Neural cell (in vitro differentiated cells): ENCODE results near the gene ATP11A. TPM values are rescaled to one million over a fixed set of nuclear protein-coding genes. Genes with fewer than 3 reads are reported as not detected.

ENCODE experiments used
- H2AFZ ChIP-seq: fragments of 200-600, 300-800 bp; sonication (generic), shearing (Covaris generic); 2 replicates; pipeline ENCODE4 v1.6.0; 2014; ENCODE audit warnings: low read depth, mild to moderate bottlenecking, antibody characterized with exemption, low read length, moderate library complexity
- H3F3A ChIP-seq: fragments of 200-600 bp; shearing (Covaris generic); 2 replicates; pipeline ENCODE4 v1.6.1; 2016; ENCODE audit warnings: mild to moderate bottlenecking, moderate library complexity, mixed read lengths, antibody characterized with exemption, low read length; ENCODE audit not compliant: insufficient read depth, poor library complexity, severe bottlenecking
- H3K27ac ChIP-seq: fragments of 200-600, 300-800 bp; sonication (generic), shearing (Covaris generic); 2 replicates; pipeline ENCODE4 v1.5.1; 2014; ENCODE audit warnings: mild to moderate bottlenecking, low read length, moderate library complexity
- H3K27me3 ChIP-seq: fragments of 300-800, 200-600 bp; sonication (generic), shearing (Covaris generic); 2 replicates; pipeline ENCODE4 v1.6.0; 2014; ENCODE audit warnings: mild to moderate bottlenecking, low read depth, low read length, moderate library complexity; ENCODE audit not compliant: insufficient read depth
- H3K36me3 ChIP-seq: fragments of 300-800, 200-600 bp; sonication (generic), shearing (Covaris generic); 2 replicates; pipeline ENCODE4 v1.5.1; 2014; ENCODE audit warnings: mild to moderate bottlenecking, antibody characterized with exemption, low read length, moderate library complexity; ENCODE audit not compliant: insufficient read depth
- H3K4me2 ChIP-seq: fragments of 300-800, 200-600 bp; sonication (generic), shearing (Covaris generic); 2 replicates; pipeline ENCODE4 v1.6.0; 2014; ENCODE audit warnings: mild to moderate bottlenecking, low read length
- H3K4me3 ChIP-seq: fragments of 300-800, 200-600 bp; sonication (generic), shearing (Covaris generic); 2 replicates; pipeline ENCODE4 v1.5.1; 2014; ENCODE audit warnings: mild to moderate bottlenecking, low read length, moderate library complexity
- H3K79me2 ChIP-seq: fragments of 200-600 bp; shearing (Covaris generic); replicated peaks from 2 replicates; pipeline ENCODE4 v1.6.0; 2014; ENCODE audit warnings: mild to moderate bottlenecking, low read length, moderate library complexity; ENCODE audit not compliant: insufficient read depth
- H3K9ac ChIP-seq: fragments of 300-800, 200-600 bp; sonication (generic), shearing (Covaris generic); 2 replicates; pipeline ENCODE4 v1.6.1; 2016; ENCODE audit warnings: mild to moderate bottlenecking, low read length, mixed read lengths
- H3K9me2 ChIP-seq: fragments of 200-600 bp; shearing (Covaris generic); 2 replicates; pipeline ENCODE4 v1.6.1; 2016; ENCODE audit warnings: mild to moderate bottlenecking, low read length, mixed read lengths; ENCODE audit not compliant: insufficient read depth
- H3K9me3 ChIP-seq: fragments of 200-600, 300-800 bp; sonication (generic), shearing (Covaris generic); 2 replicates; pipeline ENCODE4 v1.6.1; 2016; ENCODE audit warnings: mild to moderate bottlenecking, mixed run types, low read length, moderate library complexity, mixed read lengths
- H4K20me1 ChIP-seq: fragments of 200-600 bp; shearing (Covaris generic); 2 replicates; pipeline ENCODE4 v1.6.1; 2016; ENCODE audit warnings: mild to moderate bottlenecking, mixed run types; ENCODE audit not compliant: insufficient read depth
- EP300 ChIP-seq: fragments of 450-650 bp; conservative IDR thresholded peaks from 2 replicates; pipeline ENCODE4 v1.6.1; 2014; ENCODE audit warnings: antibody characterized with exemption, mild to moderate bottlenecking, moderate library complexity; ENCODE audit not compliant: poor library complexity, severe bottlenecking
- EZH2 ChIP-seq: fragments of 200-600, 300-800 bp; shearing (Covaris generic), sonication (generic); IDR thresholded peaks from 2 replicates; pipeline ENCODE4 v1.6.1; 2014; ENCODE audit warnings: antibody characterized with exemption, low read length, borderline replicate concordance, mild to moderate bottlenecking; ENCODE audit not compliant: insufficient read depth, poor library complexity, severe bottlenecking
- MXI1 ChIP-seq: fragments of 450-650 bp; conservative IDR thresholded peaks from 2 replicates; pipeline ENCODE4 v1.6.1; 2014; ENCODE audit warnings: antibody characterized with exemption, mild to moderate bottlenecking; ENCODE audit not compliant: poor library complexity, severe bottlenecking
- POLR2AphosphoS5 ChIP-seq: IDR thresholded peaks from 2 replicates; pipeline ENCODE4 v1.6.1; 2012
- RAD21 ChIP-seq: fragments of 450-650 bp; conservative IDR thresholded peaks from 2 replicates; pipeline ENCODE4 v1.6.1; 2014; ENCODE audit warnings: antibody characterized with exemption, mild to moderate bottlenecking, moderate library complexity
- SMC3 ChIP-seq: fragments of 450-650 bp; conservative IDR thresholded peaks from 2 replicates; pipeline ENCODE4 v1.6.1; 2014; ENCODE audit warnings: antibody characterized with exemption, mild to moderate bottlenecking, moderate library complexity; ENCODE audit not compliant: poor library complexity
- TAF1 ChIP-seq: IDR thresholded peaks from 2 replicates; pipeline ENCODE4 v1.6.1; 2012; ENCODE audit warnings: low read depth
- polyA plus RNA-seq: library from polyadenylated mRNA; depleted of rRNA; stranded (reverse); fragments of >200 nt; gene quantifications from 2 replicates; pipeline ENCODE4 v1.2.3, GENCODE V29; 2014
- TF ChIP-seq, protein P1 (sequence below): fragments of 450-650 bp; IDR thresholded peaks from 2 replicates; pipeline ENCODE4 v1.5.1; 2014; ENCODE audit warnings: antibody characterized with exemption, mild to moderate bottlenecking, moderate library complexity; ENCODE audit not compliant: poor library complexity, severe bottlenecking
- TF ChIP-seq, protein P2 (sequence below): IDR thresholded peaks from 2 replicates; pipeline ENCODE4 v1.6.1; 2012; ENCODE audit warnings: borderline replicate concordance

ATP11A gene
- polyA plus RNA-seq, 1 donor from 2014 or later: 3.0 TPM

DNA sequence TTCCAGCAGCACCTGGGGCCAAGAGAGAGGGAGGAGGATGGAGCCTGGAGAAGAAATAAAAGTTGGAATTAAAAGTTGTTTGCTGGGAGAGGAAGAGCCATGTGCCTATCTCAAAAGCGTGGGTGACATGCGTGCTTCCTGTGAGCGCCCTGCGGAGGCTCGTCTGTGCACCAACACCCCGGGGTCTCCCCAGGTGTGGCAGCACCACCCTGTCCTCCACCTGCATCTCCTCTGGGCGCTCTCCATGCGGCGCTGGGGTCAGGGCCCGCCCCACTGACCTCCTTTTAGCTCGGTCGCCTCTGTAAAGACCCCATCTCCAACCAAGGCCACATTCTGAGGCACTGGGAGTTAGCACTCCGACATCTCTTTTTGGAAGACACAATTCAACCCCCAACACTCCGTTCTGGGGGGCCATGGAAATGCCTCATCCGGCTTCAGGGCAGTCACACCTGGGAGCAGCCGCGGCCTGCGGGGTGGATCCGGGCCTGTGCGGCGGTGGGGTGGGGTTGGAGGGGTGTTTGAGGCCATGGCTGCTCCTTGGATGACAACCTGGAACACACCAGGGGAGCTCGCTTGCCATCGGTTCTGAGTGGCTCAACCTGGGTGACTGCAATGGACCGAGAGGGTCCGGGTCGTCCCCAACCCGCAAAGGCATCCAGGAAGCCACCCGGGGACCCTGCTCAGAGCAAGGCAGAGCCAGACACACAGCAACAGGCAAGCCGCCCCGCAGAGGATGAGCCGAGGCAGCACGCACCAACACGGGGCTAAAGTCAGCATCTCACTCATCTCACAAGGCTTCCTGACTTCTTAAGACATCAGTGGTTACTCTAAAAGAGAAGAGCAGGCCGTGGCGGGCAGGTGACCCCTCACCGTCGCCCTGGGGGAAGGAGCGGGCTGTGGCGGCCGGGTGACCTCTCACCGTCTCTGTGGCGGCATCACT, 199.8 kb downstream of the ATP11A start:
- no peak overlapping the region for H2AFZ ChIP-seq
- H3K9me3 ChIP-seq: no peaks in the 10 kb centered on the region
- no peaks in the 10 kb centered on the region for H3K36me3 ChIP-seq
- H3K27me3 ChIP-seq: no peaks in the 10 kb centered on the region
- H3K4me3 ChIP-seq: no peak overlapping the region
- H3K4me2 ChIP-seq: no peak overlapping the region
- H3K9ac ChIP-seq: no peak overlapping the region
- H3K79me2 ChIP-seq: no peaks in the 10 kb centered on the region
- TF ChIP-seq POLR2AphosphoS5 (no peak), SMC3 (no peak), EP300 (no peak)
- TF ChIP-seq, protein P1, sequence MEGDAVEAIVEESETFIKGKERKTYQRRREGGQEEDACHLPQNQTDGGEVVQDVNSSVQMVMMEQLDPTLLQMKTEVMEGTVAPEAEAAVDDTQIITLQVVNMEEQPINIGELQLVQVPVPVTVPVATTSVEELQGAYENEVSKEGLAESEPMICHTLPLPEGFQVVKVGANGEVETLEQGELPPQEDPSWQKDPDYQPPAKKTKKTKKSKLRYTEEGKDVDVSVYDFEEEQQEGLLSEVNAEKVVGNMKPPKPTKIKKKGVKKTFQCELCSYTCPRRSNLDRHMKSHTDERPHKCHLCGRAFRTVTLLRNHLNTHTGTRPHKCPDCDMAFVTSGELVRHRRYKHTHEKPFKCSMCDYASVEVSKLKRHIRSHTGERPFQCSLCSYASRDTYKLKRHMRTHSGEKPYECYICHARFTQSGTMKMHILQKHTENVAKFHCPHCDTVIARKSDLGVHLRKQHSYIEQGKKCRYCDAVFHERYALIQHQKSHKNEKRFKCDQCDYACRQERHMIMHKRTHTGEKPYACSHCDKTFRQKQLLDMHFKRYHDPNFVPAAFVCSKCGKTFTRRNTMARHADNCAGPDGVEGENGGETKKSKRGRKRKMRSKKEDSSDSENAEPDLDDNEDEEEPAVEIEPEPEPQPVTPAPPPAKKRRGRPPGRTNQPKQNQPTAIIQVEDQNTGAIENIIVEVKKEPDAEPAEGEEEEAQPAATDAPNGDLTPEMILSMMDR: no peak
- H3K9me2 ChIP-seq: no peaks in the 10 kb centered on the region
- H3K27ac ChIP-seq: no peak overlapping the region
- no peaks in the 10 kb centered on the region for H3F3A ChIP-seq
- H4K20me1 ChIP-seq: no peaks in the 10 kb centered on the region

DNA sequence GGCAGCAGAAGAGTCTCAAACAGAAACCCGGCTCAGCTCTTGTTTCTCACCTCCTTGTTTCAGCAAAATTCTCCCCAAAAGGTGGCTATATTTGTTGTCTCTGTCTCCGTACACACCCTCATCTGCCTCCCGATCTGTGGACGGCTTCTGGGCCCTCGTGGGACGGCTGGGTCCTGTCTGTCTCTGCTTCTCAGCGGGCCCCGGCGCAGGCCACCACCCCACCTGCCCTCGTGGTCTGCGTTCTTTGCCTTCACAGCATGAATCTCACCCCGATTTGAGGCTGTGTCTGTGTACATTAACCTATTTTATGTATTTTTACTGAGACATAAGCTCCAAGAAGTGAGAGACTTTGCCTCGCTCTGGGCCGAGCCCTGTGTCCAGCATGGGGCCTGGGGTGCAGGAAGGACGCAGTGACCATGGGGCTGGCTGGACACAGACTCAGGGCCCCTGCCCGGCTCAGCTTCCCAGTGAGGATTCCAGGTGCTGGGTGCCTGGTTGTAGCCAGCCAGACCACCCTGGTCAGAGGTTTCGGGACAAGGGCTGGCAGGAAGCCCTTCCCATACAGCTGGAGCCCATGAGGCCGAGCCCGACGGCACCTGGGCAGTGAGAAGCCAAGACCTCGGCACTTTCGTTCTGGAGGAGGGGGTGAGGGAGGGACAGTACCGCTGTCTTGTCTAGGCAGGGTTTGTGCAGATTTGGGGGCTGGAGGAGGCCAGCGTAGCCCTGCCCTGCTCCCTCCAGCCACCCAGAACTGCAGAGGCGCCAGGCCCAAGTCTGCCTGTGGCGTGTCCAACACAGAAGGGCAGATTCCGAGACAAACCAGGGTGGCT, 200.7 kb downstream of the ATP11A start:
- H2AFZ ChIP-seq: no peak overlapping the region
- H3F3A ChIP-seq: no peaks in the 10 kb centered on the region
- no peaks in the 10 kb centered on the region for H3K36me3 ChIP-seq
- H3K9me2 ChIP-seq: no peaks in the 10 kb centered on the region
- no peak overlapping the region for H3K4me3 ChIP-seq
- no peak overlapping the region for H3K27ac ChIP-seq
- H3K79me2 ChIP-seq: no peaks in the 10 kb centered on the region
- H3K4me2 ChIP-seq: no peak overlapping the region
- no peak for TF ChIP-seq EP300
- TF ChIP-seq, protein P2, sequence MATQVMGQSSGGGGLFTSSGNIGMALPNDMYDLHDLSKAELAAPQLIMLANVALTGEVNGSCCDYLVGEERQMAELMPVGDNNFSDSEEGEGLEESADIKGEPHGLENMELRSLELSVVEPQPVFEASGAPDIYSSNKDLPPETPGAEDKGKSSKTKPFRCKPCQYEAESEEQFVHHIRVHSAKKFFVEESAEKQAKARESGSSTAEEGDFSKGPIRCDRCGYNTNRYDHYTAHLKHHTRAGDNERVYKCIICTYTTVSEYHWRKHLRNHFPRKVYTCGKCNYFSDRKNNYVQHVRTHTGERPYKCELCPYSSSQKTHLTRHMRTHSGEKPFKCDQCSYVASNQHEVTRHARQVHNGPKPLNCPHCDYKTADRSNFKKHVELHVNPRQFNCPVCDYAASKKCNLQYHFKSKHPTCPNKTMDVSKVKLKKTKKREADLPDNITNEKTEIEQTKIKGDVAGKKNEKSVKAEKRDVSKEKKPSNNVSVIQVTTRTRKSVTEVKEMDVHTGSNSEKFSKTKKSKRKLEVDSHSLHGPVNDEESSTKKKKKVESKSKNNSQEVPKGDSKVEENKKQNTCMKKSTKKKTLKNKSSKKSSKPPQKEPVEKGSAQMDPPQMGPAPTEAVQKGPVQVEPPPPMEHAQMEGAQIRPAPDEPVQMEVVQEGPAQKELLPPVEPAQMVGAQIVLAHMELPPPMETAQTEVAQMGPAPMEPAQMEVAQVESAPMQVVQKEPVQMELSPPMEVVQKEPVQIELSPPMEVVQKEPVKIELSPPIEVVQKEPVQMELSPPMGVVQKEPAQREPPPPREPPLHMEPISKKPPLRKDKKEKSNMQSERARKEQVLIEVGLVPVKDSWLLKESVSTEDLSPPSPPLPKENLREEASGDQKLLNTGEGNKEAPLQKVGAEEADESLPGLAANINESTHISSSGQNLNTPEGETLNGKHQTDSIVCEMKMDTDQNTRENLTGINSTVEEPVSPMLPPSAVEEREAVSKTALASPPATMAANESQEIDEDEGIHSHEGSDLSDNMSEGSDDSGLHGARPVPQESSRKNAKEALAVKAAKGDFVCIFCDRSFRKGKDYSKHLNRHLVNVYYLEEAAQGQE: no peak
- TF ChIP-seq, protein P1: no peak
- no peak for TF ChIP-seq POLR2AphosphoS5
- TF ChIP-seq EZH2: no peak
- no peak for TF ChIP-seq SMC3
- no peak for TF ChIP-seq RAD21
- no peak for TF ChIP-seq MXI1
- TF ChIP-seq TAF1: no peak
- no peak overlapping the region for H3K9ac ChIP-seq
- H3K27me3 ChIP-seq: no peaks in the 10 kb centered on the region
- H4K20me1 ChIP-seq: no peaks in the 10 kb centered on the region
- no peaks in the 10 kb centered on the region for H3K9me3 ChIP-seq
